Adrenal gland (tissue), 5 donors: Measurements from ENCODE around the gene IL1RL2.

Experiments used
- POLR2A ChIP-seq, 2 donors: fragments of 450-650 bp; IDR thresholded peaks; one replicate each; pipeline ENCODE4 v1.6.1; 2017; ENCODE audit warnings: antibody characterized with exemption in 2 of 2, mild to moderate bottlenecking in 2 of 2, moderate library complexity in 1 of 2
- TF ChIP-seq, protein P1 (sequence below), 6 experiments: fragments of 450-650 bp in 4 of 6; fragments of 200-600 bp in 2 of 6; sonication (generic) in 1 of 6; IDR thresholded peaks; 1 replicate in 5 of 6; 2 replicates in 1 of 6; pipeline versions ENCODE4 v1.5.1 to v1.8.0; 2016 to 2021; ENCODE audit warnings: antibody characterized with exemption in 6 of 6, mild to moderate bottlenecking in 2 of 6, moderate library complexity in 1 of 6
- donor health status: DM: no; HTN: no; CAD: no.

DNA sequence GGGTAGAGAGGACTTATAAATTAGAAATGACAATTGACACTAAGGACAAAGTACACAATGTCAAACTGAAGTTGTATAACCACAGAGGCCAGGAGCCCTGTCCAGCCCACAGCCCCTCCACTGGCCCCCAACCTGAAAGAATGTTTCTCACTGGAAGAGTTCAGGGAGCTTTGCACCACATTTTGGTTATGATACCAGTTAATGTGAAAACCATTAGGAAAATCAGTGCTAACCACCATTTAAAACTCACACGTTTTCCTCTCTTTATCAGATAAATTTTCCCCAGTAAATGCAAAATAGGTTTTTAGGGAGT, 6.2 kb upstream of the IL1RL2 start:
- TF ChIP-seq, protein P1, sequence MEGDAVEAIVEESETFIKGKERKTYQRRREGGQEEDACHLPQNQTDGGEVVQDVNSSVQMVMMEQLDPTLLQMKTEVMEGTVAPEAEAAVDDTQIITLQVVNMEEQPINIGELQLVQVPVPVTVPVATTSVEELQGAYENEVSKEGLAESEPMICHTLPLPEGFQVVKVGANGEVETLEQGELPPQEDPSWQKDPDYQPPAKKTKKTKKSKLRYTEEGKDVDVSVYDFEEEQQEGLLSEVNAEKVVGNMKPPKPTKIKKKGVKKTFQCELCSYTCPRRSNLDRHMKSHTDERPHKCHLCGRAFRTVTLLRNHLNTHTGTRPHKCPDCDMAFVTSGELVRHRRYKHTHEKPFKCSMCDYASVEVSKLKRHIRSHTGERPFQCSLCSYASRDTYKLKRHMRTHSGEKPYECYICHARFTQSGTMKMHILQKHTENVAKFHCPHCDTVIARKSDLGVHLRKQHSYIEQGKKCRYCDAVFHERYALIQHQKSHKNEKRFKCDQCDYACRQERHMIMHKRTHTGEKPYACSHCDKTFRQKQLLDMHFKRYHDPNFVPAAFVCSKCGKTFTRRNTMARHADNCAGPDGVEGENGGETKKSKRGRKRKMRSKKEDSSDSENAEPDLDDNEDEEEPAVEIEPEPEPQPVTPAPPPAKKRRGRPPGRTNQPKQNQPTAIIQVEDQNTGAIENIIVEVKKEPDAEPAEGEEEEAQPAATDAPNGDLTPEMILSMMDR (IDR thresholded peaks at IDR 0.05): no peak
- no peak for TF ChIP-seq POLR2A (IDR thresholded peaks at IDR 0.05)
